ENCODE measurements around the gene WWOX. TPM values are rescaled to one million over a fixed set of nuclear protein-coding genes. Genes with fewer than 3 reads are reported as not detected.

Gene WWOX
- total RNA-seq, 1 donor from 2014 or later, result 18.6 TPM

GRCh38 chr16:78607022-78607421 is 507.6 kb downstream of the WWOX start:
- Mint-ChIP-seq H3K4me1 (ENCODE audit: unreplicated experiment) (peaks cover 9% of the 10 kb centered on the region), H3K4me3 (ENCODE audit: unreplicated experiment) (no peak overlapping the region), H3K9me3 (ENCODE audit: unreplicated experiment) (no peaks in the 10 kb centered on the region), H3K27me3 (ENCODE audit: unreplicated experiment) (peaks cover under 1% of the 10 kb centered on the region), H3K27ac (ENCODE audit: unreplicated experiment) (no peak overlapping the region), H3K36me3 (ENCODE audit: low read depth, unreplicated experiment) (no peaks in the 10 kb centered on the region)
- no peak for DNase-seq (ENCODE audit: low spot score)
- no peak for TF ChIP-seq CTCF (IDR thresholded peaks at IDR 0.05; ENCODE audit: unreplicated experiment)

- Mint-ChIP-seq H3K27ac (ENCODE audit: unreplicated experiment) (no peak overlapping the region), H3K9me3 (ENCODE audit: unreplicated experiment) (no peaks in the 10 kb centered on the region)
Measured at GRCh38 chr16:78607465-78607864, 508.0 kb downstream of the WWOX start.

GRCh38 chr16:78608305-78608776 is 508.9 kb downstream of the WWOX start:
- Mint-ChIP-seq H3K4me1 (ENCODE audit: unreplicated experiment) (peaks cover 9% of the 10 kb centered on the region), H3K27me3 (ENCODE audit: unreplicated experiment) (peaks cover 1% of the 10 kb centered on the region), H3K36me3 (ENCODE audit: low read depth, unreplicated experiment) (no peaks in the 10 kb centered on the region), H3K9me3 (ENCODE audit: unreplicated experiment) (no peaks in the 10 kb centered on the region), H3K4me3 (ENCODE audit: unreplicated experiment) (no peak overlapping the region), H3K27ac (ENCODE audit: unreplicated experiment) (no peak overlapping the region)
- DNase-seq (ENCODE audit: low spot score), result no peak
- TF ChIP-seq CTCF (IDR thresholded peaks at IDR 0.05; ENCODE audit: unreplicated experiment), result no peak

More at GRCh38 chr16:78607465-78607864, 508.0 kb downstream of the WWOX start:
- no peak for TF ChIP-seq CTCF (IDR thresholded peaks at IDR 0.05; ENCODE audit: unreplicated experiment)
- DNase-seq (ENCODE audit: low spot score), result no peak
- Mint-ChIP-seq H3K4me1 (ENCODE audit: unreplicated experiment) (peaks cover 9% of the 10 kb centered on the region), H3K27me3 (ENCODE audit: unreplicated experiment) (peaks cover 1% of the 10 kb centered on the region), H3K4me3 (ENCODE audit: unreplicated experiment) (no peak overlapping the region), H3K36me3 (ENCODE audit: low read depth, unreplicated experiment) (no peaks in the 10 kb centered on the region)

- no peak for TF ChIP-seq CTCF (IDR thresholded peaks at IDR 0.05; ENCODE audit: unreplicated experiment)
- peaks cover 9% of the 10 kb centered on the region for H3K4me1 Mint-ChIP-seq (ENCODE audit: unreplicated experiment)
- DNase-seq (ENCODE audit: low spot score), result no peak
- no peak overlapping the region for H3K27ac Mint-ChIP-seq (ENCODE audit: unreplicated experiment)
- H3K27me3 Mint-ChIP-seq (ENCODE audit: unreplicated experiment), result peaks cover 1% of the 10 kb centered on the region
- no peak overlapping the region for H3K4me3 Mint-ChIP-seq (ENCODE audit: unreplicated experiment)
- H3K36me3 Mint-ChIP-seq (ENCODE audit: low read depth, unreplicated experiment), result no peaks in the 10 kb centered on the region
- H3K9me3 Mint-ChIP-seq (ENCODE audit: unreplicated experiment), result no peaks in the 10 kb centered on the region
Measured at GRCh38 chr16:78609402-78610274, 510.2 kb downstream of the WWOX start.

GRCh38 chr16:78611318-78611717 is 511.9 kb downstream of the WWOX start:
- Mint-ChIP-seq H3K36me3 (ENCODE audit: low read depth, unreplicated experiment) (no peaks in the 10 kb centered on the region), H3K9me3 (ENCODE audit: unreplicated experiment) (no peaks in the 10 kb centered on the region), H3K27ac (ENCODE audit: unreplicated experiment) (no peak overlapping the region), H3K4me1 (ENCODE audit: unreplicated experiment) (peaks cover 2% of the 10 kb centered on the region), H3K4me3 (ENCODE audit: unreplicated experiment) (no peak overlapping the region), H3K27me3 (ENCODE audit: unreplicated experiment) (peaks cover 1% of the 10 kb centered on the region)
- TF ChIP-seq CTCF (IDR thresholded peaks at IDR 0.05; ENCODE audit: unreplicated experiment), result no peak
- no peak for DNase-seq (ENCODE audit: low spot score)
